GM21717 (cell line): Measurements from ENCODE around the gene DENND6B.
"Not testable (repeated sequence)": the region's sequence is repeated elsewhere in the genome, so short reads cannot be mapped to it uniquely, and the experiment has no call there.

ENCODE experiments used
- ATAC-seq: cut with Tn5 transposase; IDR thresholded peaks from one replicate; pipeline ENCODE4 v1.9.1; 2021; ENCODE audit warnings: mild to moderate bottlenecking, moderate library complexity; ENCODE audit not compliant: unreplicated experiment

The DENND6B gene

GRCh38 chr22:50274771-50275170 lies 52.0 kb downstream of the DENND6B start:
- no peak for ATAC-seq

GRCh38 chr22:50274311-50274710 lies 52.5 kb downstream of the DENND6B start:
- ATAC-seq, result no peak

- not testable (repeated sequence) for ATAC-seq
Observed at GRCh38 chr22:50273781-50274180, 53.0 kb downstream of the DENND6B start.

GRCh38 chr22:50273352-50273751 lies 53.5 kb downstream of the DENND6B start:
- not testable (repeated sequence) for ATAC-seq

GRCh38 chr22:50272044-50272802 lies 54.6 kb downstream of the DENND6B start:
- ATAC-seq, result no peak

GRCh38 chr22:50271519-50271970 lies 55.3 kb downstream of the DENND6B start:
- ATAC-seq, result no peak

- ATAC-seq, result no peak
Observed at GRCh38 chr22:50270666-50271394, 56.0 kb downstream of the DENND6B start.

- ATAC-seq, result no peak
Observed at GRCh38 chr22:50269970-50270665, 56.7 kb downstream of the DENND6B start, which contains the start of gene MAPK11. Gene MAPK11 (minus strand): TSS chr22:50270380. CDS start chr22:50270292, 88 bp downstream.

GRCh38 chr22:50269573-50269969 lies 57.2 kb downstream of the DENND6B start:
- no peak for ATAC-seq

- ATAC-seq, result no peak
Observed at GRCh38 chr22:50268655-50269113, 58.1 kb downstream of the DENND6B start.

- no peak for ATAC-seq
Observed at GRCh38 chr22:50267591-50268390, 59.0 kb downstream of the DENND6B start.

GRCh38 chr22:50266994-50267393 lies 59.8 kb downstream of the DENND6B start:
- no peak for ATAC-seq

GRCh38 chr22:50264946-50265669 lies 61.7 kb downstream of the DENND6B start:
- no peak for ATAC-seq

- ATAC-seq, result no peak
Observed at GRCh38 chr22:50264104-50264745, 62.6 kb downstream of the DENND6B start.

GRCh38 chr22:50262973-50263617 lies 63.7 kb downstream of the DENND6B start:
- ATAC-seq, result no peak

- ATAC-seq, result no peak
Observed at GRCh38 chr22:50262460-50262911, 64.3 kb downstream of the DENND6B start.

- no peak for ATAC-seq
Observed at GRCh38 chr22:50261615-50262459, 65.0 kb downstream of the DENND6B start, which contains the start of gene MAPK12. Gene MAPK12 (minus strand): TSS chr22:50261683. CDS start chr22:50261509, 174 bp downstream.
